Psoas muscle (tissue), 8 donors: ENCODE measurements around the gene CEP135. TPM values are rescaled to one million over a fixed set of nuclear protein-coding genes. Genes with fewer than 3 reads are reported as not detected.

Source experiments
- ATAC-seq, 4 donors: fragments of 200-7000 bp; cut with Tn5 transposase; one replicate each; pipeline ENCODE4 v1.9.1; 2020; ENCODE audit warnings: moderate library complexity in 3 of 4, mild to moderate bottlenecking in 2 of 4
- DNase-seq, 2 donors: peaks; one replicate each; pipeline ENCODE4 v3.0.0-alpha.2; 2020
- H3K27ac ChIP-seq: fragments of 200-600 bp; one replicate; pipeline ENCODE4 v1.8.0; 2022
- H3K27me3 ChIP-seq, 3 donors: fragments of 200-600 bp in 1 of 3; one replicate each; pipeline versions ENCODE4 v1.6.1 to v1.8.0; 2013 to 2022; ENCODE audit warnings: low read length in 2 of 3, mild to moderate bottlenecking in 2 of 3, moderate library complexity in 1 of 3; ENCODE audit not compliant: insufficient read depth in 3 of 3
- H3K36me3 ChIP-seq, 2 donors: fragments of 200-600 bp in 1 of 2; one replicate each; pipeline versions ENCODE4 v1.6.1 to v1.8.0; 2013 to 2022; ENCODE audit warnings: low read depth in 1 of 2, mild to moderate bottlenecking in 1 of 2, moderate library complexity in 1 of 2; ENCODE audit not compliant: insufficient read depth in 1 of 2
- H3K4me1 ChIP-seq: fragments of 200-600 bp; one replicate; pipeline ENCODE4 v1.8.0; 2022
- H3K4me3 ChIP-seq: fragments of 200-600 bp; one replicate; pipeline ENCODE4 v1.8.0; 2022; ENCODE audit warnings: mild to moderate bottlenecking
- H3K9me3 ChIP-seq: fragments of 200-600 bp; one replicate; pipeline ENCODE4 v1.8.0; 2022
- CTCF ChIP-seq: fragments of 200-600 bp; IDR thresholded peaks from one replicate; pipeline ENCODE4 v1.8.0; 2022; ENCODE audit warnings: antibody characterized with exemption
- WGBS, 3 donors: extraction: QIAGEN DNeasy Blood & Tissue Kit; methylation state at CpG; one replicate each; pipeline versions ENCODE4 v1.1.6 to v1.1.7; 2013; 5-methylcytosine and 5-hydroxymethylcytosine counted together
- intact Hi-C, 2 donors: fragments of 100-400 bp; cut with DNase I; formaldehyde crosslinking; loops; one replicate each; pipeline versions ENCODE4 v1.11.0 to v1.14.2; 2022
- polyA plus RNA-seq, 3 donors: library from polyadenylated mRNA; stranded (reverse); fragments of 200-250 nt; gene quantifications; one replicate each; pipeline ENCODE4 v1.2.3, GENCODE V29; 2013
- total RNA-seq, 4 donors: library from RNA; stranded (reverse); fragmentation: NEBNext Ultra II Directional in 2 of 4; extraction: Animal tissue kit (Norgen Biotek cat#: 25700) in 2 of 4; gene quantifications; one replicate each; pipeline versions ENCODE4 v1.2.1 to v1.2.4, GENCODE V29; 2021 to 2023
- donor health status: healthy with polysubstance abuse.
- donor health status: DM: no; HTN: no; CAD: no; lungs with moderate emphysema.
- donor health status: Bipolar disorder and iron deficiency.
- donor health status: healthy.
- donor health status: DM: yes; HTN: yes; CAD: no.
- donor health status: DM: no; HTN: no; CAD: no.
- donor health status: DM: no; HTN: no; CAD: no.
- donor health status: DM: yes; HTN: yes; CAD: no.

CEP135 gene
- total and polyA plus RNA-seq, 7 donors: 0.55 to 2.0 (median 1.6) TPM

DNA sequence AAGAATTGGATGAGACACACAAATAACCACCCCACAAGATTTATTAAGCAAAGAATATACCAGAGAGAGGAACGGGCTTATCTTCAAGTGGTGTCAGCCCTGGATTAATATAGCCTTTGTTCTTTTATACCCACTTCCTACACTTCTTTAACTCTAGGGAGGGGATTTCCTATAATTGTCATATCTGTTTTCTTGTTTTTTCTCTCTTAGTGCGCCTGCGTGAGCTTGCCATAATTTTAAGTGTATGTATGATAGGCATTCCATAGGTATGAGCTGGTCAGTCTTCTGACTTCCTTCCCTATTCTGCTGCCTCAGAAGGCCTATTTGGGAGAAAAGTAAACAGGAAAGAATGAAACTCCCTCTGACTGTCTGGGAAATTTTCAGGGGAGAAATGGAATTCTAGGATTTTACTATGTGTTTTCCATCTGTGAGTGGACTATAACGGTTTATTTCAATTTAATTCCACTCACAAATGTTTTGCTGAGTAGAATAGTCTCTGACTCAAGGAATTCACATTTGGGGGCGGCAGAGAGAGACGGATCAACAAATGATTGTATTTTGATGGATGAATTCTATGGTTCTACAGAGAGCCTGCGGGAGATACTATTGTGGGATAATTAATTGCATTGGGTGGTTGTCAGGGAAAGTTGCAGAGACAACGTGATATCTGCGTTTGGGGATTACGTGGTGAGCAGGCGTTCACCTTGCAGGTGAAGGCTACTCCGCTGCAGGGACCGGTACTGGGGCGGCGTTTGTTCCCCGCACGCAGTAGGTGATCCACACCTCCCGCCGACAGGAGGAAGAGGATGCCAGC is 626 bp upstream of the CEP135 start:
- Histone ChIP-seq H3K4me1 (peaks cover 3% of the 10 kb centered on the region), H3K4me3 (peak overlapping the region; percentile 83), H3K27me3 (no peaks in the 10 kb centered on the region), H3K9me3 (no peaks in the 10 kb centered on the region), H3K27ac (peak overlapping the region; percentile 81), H3K36me3 (no peaks in the 10 kb centered on the region)
- DNase-seq (no peak), ATAC-seq (no peak)
- no peak for TF ChIP-seq CTCF
- intact Hi-C loops: loop anchor here (2.0 to 5.0 kb wide), 2 partner anchors 353 to 354 kb away; no protein-coding TSS in a partner anchor
- 8 to 9% (median 9%) methylated on average over 17 to 19 of the region's 19 CpGs for WGBS, 3 donors

- H3K4me1 ChIP-seq: peaks cover 3% of the 10 kb centered on the region
- intact Hi-C loops: loop anchor here (2.0 to 5.0 kb wide), 2 partner anchors 351 to 353 kb away; no protein-coding TSS in a partner anchor
- H3K9me3 ChIP-seq: no peaks in the 10 kb centered on the region
- H3K27me3 ChIP-seq: no peaks in the 10 kb centered on the region
- peak overlapping the region; percentile 83 for H3K4me3 ChIP-seq
- no peak for TF ChIP-seq CTCF
- H3K36me3 ChIP-seq: peaks cover 0 to 7% of the 10 kb centered on the region in 2 donors
- peak overlapping the region; percentile 81 for H3K27ac ChIP-seq
- WGBS, 3 donors: 8 to 14% (median 12%) methylated on average over 3 of the region's 3 CpGs
- DNase-seq (no peak), ATAC-seq (no peak)
Measured at GRCh38 chr4:55949482-55949802, 697 bp downstream of the CEP135 start.

DNA sequence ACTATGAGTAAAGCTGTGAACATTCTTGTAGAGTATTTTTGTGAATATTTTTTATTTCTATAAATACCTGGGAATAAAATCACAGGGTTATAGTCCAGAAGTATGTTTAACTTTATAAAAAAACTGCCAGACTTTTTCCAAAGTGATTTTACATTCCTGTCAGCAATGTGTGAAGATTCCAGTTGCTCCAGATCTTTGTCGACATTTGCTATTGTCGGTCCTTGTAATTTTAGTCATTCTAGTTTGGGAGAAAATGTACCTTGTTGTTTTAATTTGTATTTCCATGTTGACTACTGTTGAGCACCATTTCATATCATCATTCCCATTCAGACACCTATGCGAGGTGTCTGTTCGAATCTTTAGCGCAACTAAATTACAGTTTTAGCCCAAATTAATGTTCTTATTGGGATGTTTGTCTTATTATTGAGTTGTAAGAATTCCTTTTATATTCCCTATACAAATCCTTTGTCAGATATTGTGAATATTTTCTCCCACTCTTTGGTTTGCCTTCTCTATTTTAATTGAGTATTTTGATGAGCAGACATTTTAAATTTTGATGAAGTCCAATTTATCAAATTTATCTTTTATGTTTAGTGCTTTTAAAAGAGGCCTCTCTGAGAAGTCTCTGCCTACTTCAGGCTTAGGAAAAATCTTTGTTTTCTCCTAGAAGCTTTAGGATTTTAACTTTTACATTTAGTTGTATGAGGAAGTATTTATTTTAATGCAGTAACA is 2.6 kb downstream of the CEP135 start:
- H3K4me1 ChIP-seq: peaks cover 3% of the 10 kb centered on the region
- H3K27ac ChIP-seq: no peak overlapping the region
- H3K4me3 ChIP-seq: no peak overlapping the region
- DNase-seq (no peak), ATAC-seq (no peak)
- no peak for TF ChIP-seq CTCF
- H3K9me3 ChIP-seq: no peaks in the 10 kb centered on the region
- H3K36me3 ChIP-seq: peaks cover 4 to 25% of the 10 kb centered on the region in 2 donors
- 96 to 98% (median 97%) methylated on average over 5 of the region's 5 CpGs for WGBS, 3 donors
- intact Hi-C loops: no loop called here
- no peaks in the 10 kb centered on the region for H3K27me3 ChIP-seq

GRCh38 chr4:55955710-55956109 is 7.0 kb downstream of the CEP135 start:
- no peaks in the 10 kb centered on the region for H3K4me1 ChIP-seq
- peaks cover 4 to 57% of the 10 kb centered on the region in 2 donors for H3K36me3 ChIP-seq
- ATAC-seq: no peak
- no peak for TF ChIP-seq CTCF
- no peak overlapping the region for H3K27ac ChIP-seq
- no peak for DNase-seq
- 90 to 100% (median 92%) methylated on average over 1 of the region's 1 CpG for WGBS, 3 donors
- H3K4me3 ChIP-seq: no peak overlapping the region
- no peaks in the 10 kb centered on the region for H3K27me3 ChIP-seq
- intact Hi-C loops: no loop called here
- no peaks in the 10 kb centered on the region for H3K9me3 ChIP-seq
